ENCODE results near the gene LYRM4. TPM values are rescaled to one million over a fixed set of nuclear protein-coding genes. Genes with fewer than 3 reads are reported as not detected.
A peak's percentile ranks its signal among the peaks of the same experiment; 100 is the strongest.

Gene LYRM4
- polyA plus RNA-seq, 2 of the 4 experiments (the other 2 are of a cell fraction), result 25.6 to 43.3 TPM

DNA sequence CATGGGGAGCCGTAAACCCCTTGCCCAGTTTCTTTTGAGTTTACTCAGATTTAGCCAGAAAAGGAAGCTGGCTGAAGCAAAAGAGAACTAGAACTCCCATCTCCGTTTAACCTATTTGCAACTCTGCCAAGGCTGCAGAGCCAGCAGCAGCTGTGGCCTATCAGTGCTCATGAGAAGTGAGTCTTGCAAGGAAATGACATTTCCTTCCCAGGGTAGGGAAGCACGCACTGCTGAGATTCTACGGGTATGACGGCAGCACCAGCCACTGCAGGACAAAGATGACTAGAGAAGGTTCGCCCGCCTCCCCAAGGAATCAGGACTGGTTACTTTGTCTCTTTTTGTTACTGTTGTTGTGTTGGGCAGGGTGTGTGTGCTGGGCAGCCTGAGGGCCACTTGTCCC is 128.0 kb downstream of the LYRM4 start:
- H3K4me2 ChIP-seq, result no peak overlapping the region
- no peaks in the 10 kb centered on the region for H3K4me1 ChIP-seq
- ATAC-seq, result no peak
- no peak for DNase-seq (ENCODE audit: low read depth in 1 of 2, low spot score in 1 of 2)
- ChIA-PET CTCF (interaction anchor here (1.4 kb wide), 1 partner anchor 11 kb away, joined by 5 read pairs; no protein-coding TSS in a partner anchor), POLR2A (no interaction called here)
- no peak for FAIRE-seq
- no peak overlapping the region for H3K27ac ChIP-seq
- H3K9me3 ChIP-seq, result no peaks in the 10 kb centered on the region
- 93% methylated on average over 7 of the region's 7 CpGs for WGBS (ENCODE audit: missing lambda C conversion rate)
- TF ChIP-seq CBX2 (IDR thresholded peaks at IDR 0.05; ENCODE audit: borderline replicate concordance, low read depth), result no peak
- no peak for TF ChIP-seq ZNF302 (CRISPR knock-in tag; IDR thresholded peaks at IDR 0.05)
- no peak for TF ChIP-seq EHMT2 (IDR thresholded peaks at IDR 0.05; ENCODE audit: low read depth)
- no peak for TF ChIP-seq MYC (IDR thresholded peaks at IDR 0.05; ENCODE audit: borderline replicate concordance, low read length)
- no peak overlapping the region for H3K4me3 ChIP-seq

DNA sequence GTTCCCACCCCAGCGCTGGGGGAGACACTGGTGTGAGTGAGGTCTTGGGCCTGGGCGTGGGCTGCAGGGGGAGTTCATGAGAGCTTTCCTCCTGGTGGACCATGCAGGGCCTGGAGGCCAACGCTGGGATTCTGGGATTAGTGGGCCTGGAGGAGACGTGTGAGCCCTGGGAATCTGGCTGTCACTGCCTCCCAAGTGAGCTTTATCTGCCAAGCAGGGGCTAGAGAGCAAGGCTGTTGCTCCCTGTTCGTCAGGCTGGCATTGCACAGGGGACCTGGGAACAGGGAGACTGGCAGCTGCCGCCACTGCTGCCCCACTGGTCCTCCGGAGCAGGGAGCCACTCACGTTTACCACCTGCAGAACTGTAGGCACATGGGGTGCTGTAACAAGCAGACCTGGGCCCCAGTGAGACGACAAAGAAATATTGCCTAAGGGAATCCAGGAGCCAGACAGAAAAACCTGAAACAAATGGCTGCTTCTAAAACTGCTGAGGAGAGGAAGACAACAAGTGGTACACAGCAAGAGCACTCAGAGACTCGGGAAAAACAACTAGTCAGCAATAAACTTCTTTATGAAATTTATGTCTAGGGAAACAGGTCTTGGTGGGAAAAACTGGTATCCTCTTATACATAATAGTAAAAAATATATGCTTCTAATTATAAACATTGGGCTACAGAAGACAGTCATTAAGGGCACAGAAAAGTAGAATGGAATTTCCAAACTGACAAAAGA is 130.4 kb downstream of the LYRM4 start:
- ChIA-PET CTCF (interaction anchor here (1.5 kb wide), 1 partner anchor 13 kb away, joined by 8 read pairs; no protein-coding TSS in a partner anchor), POLR2A (no interaction called here)
- FAIRE-seq, result no peak
- no peaks in the 10 kb centered on the region for H3K9me3 ChIP-seq
- WGBS (ENCODE audit: missing lambda C conversion rate), result 89% methylated on average over 10 of the region's 10 CpGs
- no peak overlapping the region for H3K4me2 ChIP-seq
- peak; percentile 77 for TF ChIP-seq MAFK (IDR thresholded peaks at IDR 0.05; ENCODE audit: partially characterized antibody)
- TF ChIP-seq EHF (CRISPR knock-in tag; IDR thresholded peaks at IDR 0.05), result no peak
- peaks cover 10% of the 10 kb centered on the region for H3K4me1 ChIP-seq
- ATAC-seq, result no peak
- H3K27ac ChIP-seq, result no peak overlapping the region
- DNase-seq (ENCODE audit: low read depth in 1 of 2, low spot score in 1 of 2), result no peak
- no peak overlapping the region for H3K4me3 ChIP-seq

DNA sequence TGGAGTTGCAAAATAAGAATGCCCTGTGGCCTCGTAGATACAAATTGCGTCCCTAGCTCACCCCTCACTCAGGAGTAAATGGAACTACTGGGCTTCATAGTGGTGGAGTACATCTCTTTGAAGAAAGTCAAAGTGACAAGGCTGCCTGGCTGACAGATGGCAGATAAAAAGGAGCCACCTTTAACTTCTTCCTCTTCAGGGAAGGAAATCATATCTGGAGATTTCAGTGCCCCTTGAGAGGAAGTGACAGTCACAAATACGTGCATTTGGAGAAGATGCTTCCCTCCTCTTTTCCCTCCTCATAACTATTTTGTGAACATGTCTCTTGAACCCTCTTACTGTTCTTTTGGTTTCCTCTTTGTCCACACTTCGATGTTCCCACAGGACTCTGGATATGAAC is 132.4 kb downstream of the LYRM4 start:
- Histone ChIP-seq H3K4me2 (no peak overlapping the region), H3K27ac (no peak overlapping the region), H3K4me3 (no peak overlapping the region), H3K9me3 (no peaks in the 10 kb centered on the region), H3K4me1 (peaks cover 17% of the 10 kb centered on the region)
- ChIA-PET POLR2A (no interaction called here), CTCF (interaction anchor here (0.7 kb wide), 1 partner anchor 16 kb away, joined by 3 read pairs; no protein-coding TSS in a partner anchor)
- WGBS (ENCODE audit: missing lambda C conversion rate), result 77% methylated on average over 4 of the region's 4 CpGs
- ATAC-seq (no peak), FAIRE-seq (no peak), DNase-seq (ENCODE audit: low read depth in 1 of 2, low spot score in 1 of 2) (no peak)
- no peak for TF ChIP-seq POLR2A (IDR thresholded peaks at IDR 0.05; ENCODE audit: low read length)
- no peak for TF ChIP-seq POLR2AphosphoS2 (conservative IDR thresholded peaks at IDR 0.05; ENCODE audit: low read length)

DNA sequence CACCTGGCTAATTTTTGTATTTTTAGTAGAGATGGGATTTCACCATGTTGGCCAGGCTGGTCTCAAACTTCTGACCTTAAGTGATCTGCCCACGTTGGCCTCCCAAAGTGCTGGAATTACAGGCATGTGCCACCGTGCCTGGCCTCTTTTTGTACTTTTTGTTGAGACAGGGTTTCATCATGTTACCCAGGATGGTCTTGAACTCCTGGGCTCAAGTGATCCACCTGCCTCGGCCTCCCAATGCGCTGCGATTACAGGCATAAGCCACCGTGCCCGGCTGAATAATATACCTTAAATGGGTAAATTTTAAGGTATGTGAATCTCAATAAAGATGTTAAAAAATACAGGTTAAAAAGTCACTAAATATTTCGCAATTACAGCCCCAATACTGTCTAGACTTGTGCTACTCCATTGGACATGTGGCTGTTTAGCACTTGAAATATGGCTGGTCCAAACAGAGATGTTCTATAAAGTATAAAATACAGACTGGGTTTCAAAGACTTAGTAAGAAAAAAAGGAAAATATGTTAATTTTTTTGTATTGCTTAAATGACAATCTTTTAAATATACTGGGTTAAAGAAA is 133.6 kb downstream of the LYRM4 start:
- ChIA-PET POLR2A (no interaction called here), CTCF (no interaction called here)
- TF ChIP-seq, protein P1, sequence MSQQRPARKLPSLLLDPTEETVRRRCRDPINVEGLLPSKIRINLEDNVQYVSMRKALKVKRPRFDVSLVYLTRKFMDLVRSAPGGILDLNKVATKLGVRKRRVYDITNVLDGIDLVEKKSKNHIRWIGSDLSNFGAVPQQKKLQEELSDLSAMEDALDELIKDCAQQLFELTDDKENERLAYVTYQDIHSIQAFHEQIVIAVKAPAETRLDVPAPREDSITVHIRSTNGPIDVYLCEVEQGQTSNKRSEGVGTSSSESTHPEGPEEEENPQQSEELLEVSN (IDR thresholded peaks at IDR 0.05; ENCODE audit: borderline replicate concordance, low read depth), result no peak
- TF ChIP-seq CEBPB (IDR thresholded peaks at IDR 0.05), result peak in 1 of 2 experiments; percentile 37; a peak in 1 of 4 replicates
- H3K4me2 ChIP-seq, result no peak overlapping the region
- 84% methylated on average over 8 of the region's 8 CpGs for WGBS (ENCODE audit: missing lambda C conversion rate)
- FAIRE-seq (no peak), ATAC-seq (no peak), DNase-seq (ENCODE audit: low read depth in 1 of 2, low spot score in 1 of 2) (no peak)
- no peak overlapping the region for H3K27ac ChIP-seq
- H3K4me1 ChIP-seq, result peaks cover 17% of the 10 kb centered on the region
- H3K9me3 ChIP-seq, result no peaks in the 10 kb centered on the region
- no peak overlapping the region for H3K4me3 ChIP-seq

DNA sequence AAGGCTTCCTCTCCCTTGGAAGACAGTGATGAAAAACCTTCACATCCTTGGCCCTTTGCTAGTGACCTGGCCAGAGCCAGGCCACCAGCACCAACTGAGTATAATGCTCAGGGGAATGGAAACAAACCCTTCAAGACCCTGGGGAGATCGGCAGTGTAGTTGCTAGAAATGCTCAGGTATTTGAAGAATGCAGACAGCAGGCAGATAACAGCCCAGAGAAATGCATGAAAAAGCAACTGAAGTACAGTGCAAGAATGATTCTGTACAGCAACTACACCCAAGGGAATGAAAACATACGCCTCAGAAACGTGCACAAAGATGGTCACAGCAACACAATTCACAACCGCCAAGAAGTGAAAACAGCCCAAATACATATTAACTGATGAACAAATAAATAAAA is 134.5 kb downstream of the LYRM4 start:
- peaks cover 17% of the 10 kb centered on the region for H3K4me1 ChIP-seq
- H3K9me3 ChIP-seq, result no peaks in the 10 kb centered on the region
- FAIRE-seq (no peak), DNase-seq (ENCODE audit: low read depth in 1 of 2, low spot score in 1 of 2) (no peak), ATAC-seq (no peak)
- no peak overlapping the region for H3K4me2 ChIP-seq
- ChIA-PET POLR2A (interaction anchor here (0.9 kb wide), 1 partner anchor 122 kb away, joined by 3 read pairs; the partner anchor contains the start of gene RPP40), CTCF (no interaction called here)
- 52% methylated on average over 3 of the region's 4 CpGs for WGBS (ENCODE audit: missing lambda C conversion rate)
- no peak overlapping the region for H3K4me3 ChIP-seq
- TF ChIP-seq, protein P2, sequence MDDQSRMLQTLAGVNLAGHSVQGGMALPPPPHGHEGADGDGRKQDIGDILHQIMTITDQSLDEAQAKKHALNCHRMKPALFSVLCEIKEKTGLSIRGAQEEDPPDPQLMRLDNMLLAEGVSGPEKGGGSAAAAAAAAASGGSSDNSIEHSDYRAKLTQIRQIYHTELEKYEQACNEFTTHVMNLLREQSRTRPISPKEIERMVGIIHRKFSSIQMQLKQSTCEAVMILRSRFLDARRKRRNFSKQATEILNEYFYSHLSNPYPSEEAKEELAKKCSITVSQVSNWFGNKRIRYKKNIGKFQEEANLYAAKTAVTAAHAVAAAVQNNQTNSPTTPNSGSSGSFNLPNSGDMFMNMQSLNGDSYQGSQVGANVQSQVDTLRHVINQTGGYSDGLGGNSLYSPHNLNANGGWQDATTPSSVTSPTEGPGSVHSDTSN (IDR thresholded peaks at IDR 0.05), result no peak
- TF ChIP-seq, protein P3, sequence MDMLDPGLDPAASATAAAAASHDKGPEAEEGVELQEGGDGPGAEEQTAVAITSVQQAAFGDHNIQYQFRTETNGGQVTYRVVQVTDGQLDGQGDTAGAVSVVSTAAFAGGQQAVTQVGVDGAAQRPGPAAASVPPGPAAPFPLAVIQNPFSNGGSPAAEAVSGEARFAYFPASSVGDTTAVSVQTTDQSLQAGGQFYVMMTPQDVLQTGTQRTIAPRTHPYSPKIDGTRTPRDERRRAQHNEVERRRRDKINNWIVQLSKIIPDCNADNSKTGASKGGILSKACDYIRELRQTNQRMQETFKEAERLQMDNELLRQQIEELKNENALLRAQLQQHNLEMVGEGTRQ (IDR thresholded peaks at IDR 0.05), result no peak
- TF ChIP-seq MYC (IDR thresholded peaks at IDR 0.05; ENCODE audit: borderline replicate concordance, low read length) (no peak), POLR2A (IDR thresholded peaks at IDR 0.05; ENCODE audit: low read length) (no peak), RFX5 (IDR thresholded peaks at IDR 0.05) (no peak)
- TF ChIP-seq, protein P4, sequence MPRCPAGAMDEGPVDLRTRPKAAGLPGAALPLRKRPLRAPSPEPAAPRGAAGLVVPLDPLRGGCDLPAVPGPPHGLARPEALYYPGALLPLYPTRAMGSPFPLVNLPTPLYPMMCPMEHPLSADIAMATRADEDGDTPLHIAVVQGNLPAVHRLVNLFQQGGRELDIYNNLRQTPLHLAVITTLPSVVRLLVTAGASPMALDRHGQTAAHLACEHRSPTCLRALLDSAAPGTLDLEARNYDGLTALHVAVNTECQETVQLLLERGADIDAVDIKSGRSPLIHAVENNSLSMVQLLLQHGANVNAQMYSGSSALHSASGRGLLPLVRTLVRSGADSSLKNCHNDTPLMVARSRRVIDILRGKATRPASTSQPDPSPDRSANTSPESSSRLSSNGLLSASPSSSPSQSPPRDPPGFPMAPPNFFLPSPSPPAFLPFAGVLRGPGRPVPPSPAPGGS (IDR thresholded peaks at IDR 0.05), result no peak
- H3K27ac ChIP-seq, result no peak overlapping the region

All from A549 (cell line).